ENCODE results near the gene CELSR3.

The CELSR3 gene

DNA sequence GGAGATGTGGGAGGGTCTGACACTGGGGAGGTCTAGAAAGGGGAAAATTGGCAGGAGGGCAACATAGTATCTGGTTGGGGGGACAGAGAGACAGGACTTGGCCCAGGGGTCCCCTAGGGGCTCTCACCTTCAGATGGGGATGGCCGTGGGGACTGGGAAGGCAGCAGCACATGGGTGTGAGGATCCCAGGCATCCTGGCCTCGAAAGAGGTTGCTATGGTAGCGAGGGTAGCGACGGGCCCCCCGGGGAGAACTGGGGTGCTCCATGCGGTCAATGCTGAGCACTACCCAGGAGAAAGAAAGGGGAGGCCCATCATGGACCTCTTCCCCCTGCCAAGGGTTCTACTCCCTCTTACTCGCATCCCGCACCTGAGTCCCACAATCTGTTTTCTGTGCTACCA, 15.0 kb downstream of the CELSR3 start:
- DNase-seq (ENCODE audit: low spot score): no peak

DNA sequence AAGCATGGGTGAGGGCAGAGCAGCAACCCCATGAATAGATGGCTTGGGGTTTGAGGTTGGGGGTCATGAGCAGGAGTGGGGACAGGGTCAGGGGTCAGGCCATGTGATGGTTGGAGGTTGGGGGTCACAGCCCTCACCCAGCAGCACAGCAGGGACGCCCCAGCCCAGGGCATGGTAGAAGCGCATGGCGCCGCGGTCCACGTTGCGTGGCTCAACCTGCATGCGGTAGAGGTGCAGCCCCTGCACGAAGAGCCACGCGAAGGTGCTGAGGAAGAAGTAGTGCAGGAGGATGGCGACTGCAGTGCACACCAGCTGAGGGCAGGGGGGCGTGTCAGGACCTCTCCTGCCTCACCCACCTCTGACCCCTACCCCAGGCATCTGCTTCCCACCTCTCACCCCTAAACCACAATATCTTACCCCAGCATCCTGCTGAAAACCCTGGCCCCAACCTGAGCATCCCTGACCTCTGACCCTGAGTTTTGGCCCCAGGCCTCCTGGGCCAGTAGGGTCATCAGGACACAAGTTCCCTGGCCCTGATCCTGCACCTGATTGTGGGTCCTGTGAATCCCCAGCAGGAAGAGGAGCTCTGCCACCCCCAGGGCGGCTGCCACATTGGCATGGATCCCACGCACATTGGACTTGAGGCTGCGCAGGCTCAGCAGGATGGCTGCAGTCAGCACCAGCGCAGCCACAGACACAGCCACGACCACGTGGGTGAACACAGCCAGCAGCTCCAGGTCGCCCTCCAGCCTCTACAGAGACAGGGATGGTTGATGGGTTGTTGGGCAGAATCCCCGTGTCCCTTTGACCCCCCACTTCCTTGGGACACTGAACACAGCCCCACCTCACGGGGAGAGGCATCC, 17.6 kb downstream of the CELSR3 start:
- in situ Hi-C loops (cut with MboI; ENCODE audit: low pct_unique_long_range_greater_than_20kb, low sequenced_read_pairs, unreplicated experiment): no loop called here
- TF ChIP-seq, protein P1, sequence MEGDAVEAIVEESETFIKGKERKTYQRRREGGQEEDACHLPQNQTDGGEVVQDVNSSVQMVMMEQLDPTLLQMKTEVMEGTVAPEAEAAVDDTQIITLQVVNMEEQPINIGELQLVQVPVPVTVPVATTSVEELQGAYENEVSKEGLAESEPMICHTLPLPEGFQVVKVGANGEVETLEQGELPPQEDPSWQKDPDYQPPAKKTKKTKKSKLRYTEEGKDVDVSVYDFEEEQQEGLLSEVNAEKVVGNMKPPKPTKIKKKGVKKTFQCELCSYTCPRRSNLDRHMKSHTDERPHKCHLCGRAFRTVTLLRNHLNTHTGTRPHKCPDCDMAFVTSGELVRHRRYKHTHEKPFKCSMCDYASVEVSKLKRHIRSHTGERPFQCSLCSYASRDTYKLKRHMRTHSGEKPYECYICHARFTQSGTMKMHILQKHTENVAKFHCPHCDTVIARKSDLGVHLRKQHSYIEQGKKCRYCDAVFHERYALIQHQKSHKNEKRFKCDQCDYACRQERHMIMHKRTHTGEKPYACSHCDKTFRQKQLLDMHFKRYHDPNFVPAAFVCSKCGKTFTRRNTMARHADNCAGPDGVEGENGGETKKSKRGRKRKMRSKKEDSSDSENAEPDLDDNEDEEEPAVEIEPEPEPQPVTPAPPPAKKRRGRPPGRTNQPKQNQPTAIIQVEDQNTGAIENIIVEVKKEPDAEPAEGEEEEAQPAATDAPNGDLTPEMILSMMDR (IDR thresholded peaks at IDR 0.05; ENCODE audit: extremely low read depth, insufficient read depth, missing control alignments): no peak
- no peak for DNase-seq (ENCODE audit: low spot score)

More for the DNA sequence above, 15.0 kb downstream of the CELSR3 start:
- TF ChIP-seq, protein P1 (IDR thresholded peaks at IDR 0.05; ENCODE audit: extremely low read depth, insufficient read depth, missing control alignments): no peak
- in situ Hi-C loops (cut with MboI; ENCODE audit: low pct_unique_long_range_greater_than_20kb, low sequenced_read_pairs, unreplicated experiment): no loop called here

DNA sequence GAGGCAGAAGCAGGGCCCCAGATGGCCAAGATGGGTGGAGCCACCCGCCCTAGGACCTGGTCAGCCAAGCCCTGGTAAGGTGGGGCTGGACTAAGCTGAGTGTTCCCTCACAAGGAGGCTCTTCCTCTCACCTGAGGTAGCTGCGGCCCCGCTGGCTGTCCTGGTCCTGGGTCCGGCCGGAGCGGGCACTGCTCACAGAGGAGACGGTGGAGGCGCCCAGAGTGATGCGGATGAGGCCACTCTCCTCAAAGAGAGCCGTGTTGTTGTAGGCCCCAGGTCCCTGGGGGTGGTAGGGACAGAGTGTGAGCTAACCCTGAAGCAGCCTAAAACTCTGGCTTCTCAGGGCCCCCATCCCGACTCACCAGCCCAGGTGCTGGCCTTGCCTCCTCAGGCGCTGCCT, 20.1 kb downstream of the CELSR3 start:
- in situ Hi-C loops (cut with MboI; ENCODE audit: low pct_unique_long_range_greater_than_20kb, low sequenced_read_pairs, unreplicated experiment): no loop called here

DNA sequence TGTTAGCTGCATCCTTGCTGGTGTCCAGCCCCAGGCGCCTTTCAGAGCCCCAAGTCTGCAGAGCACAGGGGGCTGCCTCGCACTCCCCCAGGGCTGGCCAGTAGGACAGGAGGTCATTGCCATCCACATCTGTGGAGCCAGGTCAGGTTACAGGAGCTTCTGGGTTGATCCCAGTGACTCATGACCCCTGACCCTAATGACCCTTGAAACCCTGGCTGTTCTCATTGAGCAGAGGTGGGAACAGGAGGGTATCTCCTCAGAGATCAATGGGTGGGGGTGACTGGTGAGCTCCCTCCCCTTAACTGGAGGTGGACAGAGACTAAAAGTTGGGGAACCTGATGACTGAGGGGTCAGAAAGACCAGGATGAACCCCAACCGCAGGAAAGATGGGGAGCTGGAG, 21.3 kb downstream of the CELSR3 start:
- DNase-seq (ENCODE audit: low spot score): no peak
- in situ Hi-C loops (cut with MboI; ENCODE audit: low pct_unique_long_range_greater_than_20kb, low sequenced_read_pairs, unreplicated experiment): no loop called here
- TF ChIP-seq, protein P1 (IDR thresholded peaks at IDR 0.05; ENCODE audit: extremely low read depth, insufficient read depth, missing control alignments): no peak

More for the DNA sequence above, 20.1 kb downstream of the CELSR3 start:
- TF ChIP-seq, protein P1 (IDR thresholded peaks at IDR 0.05; ENCODE audit: extremely low read depth, insufficient read depth, missing control alignments): no peak
- no peak for DNase-seq (ENCODE audit: low spot score)

DNA sequence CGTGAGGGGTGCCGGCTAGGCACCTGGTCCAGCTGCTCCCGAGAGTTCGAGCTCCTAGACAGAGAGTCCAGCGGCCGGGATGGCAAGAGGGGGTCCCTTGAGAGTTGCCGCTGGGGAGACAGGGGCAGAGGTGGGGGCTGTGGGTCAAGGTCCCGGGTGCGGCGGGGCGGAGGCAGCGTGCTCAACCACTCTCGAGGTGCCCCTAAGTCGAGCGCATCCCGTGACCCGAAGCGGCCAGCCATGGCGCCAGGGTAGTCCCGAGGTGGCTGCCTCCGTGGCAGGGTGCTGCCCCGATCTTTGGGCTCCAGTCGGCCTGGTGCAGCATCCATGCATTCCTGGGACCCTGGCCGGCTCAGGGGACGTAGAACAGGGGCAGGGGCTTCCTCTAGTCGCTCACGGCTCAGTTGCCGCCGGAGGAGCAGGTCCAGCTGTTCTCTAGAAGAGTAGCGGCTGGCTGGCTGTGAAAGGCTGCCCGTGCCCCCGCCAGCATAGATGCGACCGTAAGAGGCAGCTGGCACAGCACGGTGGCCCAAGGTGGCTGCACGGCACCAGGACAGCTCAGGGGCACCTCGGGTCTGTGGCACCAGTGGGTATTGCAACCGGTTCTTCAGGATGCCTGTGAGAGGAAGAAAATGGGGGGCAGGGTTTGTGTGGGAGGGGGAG, 22.6 kb downstream of the CELSR3 start:
- DNase-seq (ENCODE audit: low spot score): no peak
- TF ChIP-seq, protein P1 (IDR thresholded peaks at IDR 0.05; ENCODE audit: extremely low read depth, insufficient read depth, missing control alignments): no peak
- in situ Hi-C loops (cut with MboI; ENCODE audit: low pct_unique_long_range_greater_than_20kb, low sequenced_read_pairs, unreplicated experiment): no loop called here

DNA sequence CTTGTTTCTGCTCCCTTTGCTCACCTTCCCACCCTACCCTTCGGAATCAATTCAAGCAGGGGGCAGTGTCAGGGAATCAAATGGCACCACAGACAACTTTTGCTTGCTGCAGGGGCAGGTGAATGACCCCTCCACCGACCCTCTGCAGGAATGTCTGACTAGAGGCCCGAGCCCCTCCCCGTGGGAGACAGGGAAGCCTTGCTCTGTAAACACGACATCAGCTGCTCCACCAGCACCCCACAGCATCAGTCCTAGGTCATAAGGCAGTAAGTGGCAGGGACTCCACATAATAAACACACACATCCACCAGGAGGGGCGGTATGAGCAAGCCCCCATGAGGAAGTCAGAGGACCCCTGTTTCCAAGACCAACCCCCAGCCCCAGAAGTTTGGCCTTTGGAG, 25.4 kb downstream of the CELSR3 start:
- TF ChIP-seq, protein P1 (IDR thresholded peaks at IDR 0.05; ENCODE audit: extremely low read depth, insufficient read depth, missing control alignments): no peak
- in situ Hi-C loops (cut with MboI; ENCODE audit: low pct_unique_long_range_greater_than_20kb, low sequenced_read_pairs, unreplicated experiment): no loop called here
- DNase-seq (ENCODE audit: low spot score): no peak
